Activated T-helper 1 cell treated with anti-CD3 and anti-CD28 coated beads, Interleukin-12 subunit alpha, Interleukin-12 subunit beta, Interleukin-2, Interleukin-4 antibody, amounts not matched to agents 30 ng/mL and 10 ng/mL and 1 ng/mL, durations not matched to agents 14 hours and 24 hours and 36 hours (primary cell): Measurements from ENCODE around the gene SART1. TPM values are rescaled to one million over a fixed set of nuclear protein-coding genes. Genes with fewer than 3 reads are reported as not detected.

ENCODE experiments used
- DNase-seq: peaks from one replicate; pipeline ENCODE4 v3.0.0; 2021; ENCODE audit warnings: low spot score
- H3K27ac Mint-ChIP-seq: one replicate; pipeline ENCODE4 v1.8.0; 2021; ENCODE audit warnings: mild to moderate bottlenecking, mixed read lengths
- H3K27me3 Mint-ChIP-seq: one replicate; pipeline ENCODE4 v1.8.0; 2022; ENCODE audit warnings: mild to moderate bottlenecking, moderate library complexity, mixed read lengths; ENCODE audit not compliant: insufficient read depth
- H3K36me3 Mint-ChIP-seq: one replicate; pipeline ENCODE4 v1.8.0; 2021; ENCODE audit warnings: low read depth, mixed read lengths
- H3K4me1 Mint-ChIP-seq: one replicate; pipeline ENCODE4 v1.8.0; 2021; ENCODE audit warnings: low read depth, mixed read lengths
- H3K4me3 Mint-ChIP-seq: one replicate; pipeline ENCODE4 v1.8.0; 2021; ENCODE audit warnings: mild to moderate bottlenecking, moderate library complexity, mixed read lengths
- H3K9me3 Mint-ChIP-seq: one replicate; pipeline ENCODE4 v1.8.0; 2021; ENCODE audit warnings: mixed read lengths
- intact Hi-C: fragments of 100-400 bp; cut with micrococcal nuclease; formaldehyde crosslinking; loops from one replicate; pipeline ENCODE4 v1.15.1; 2024
- total RNA-seq: library from RNA; stranded (reverse); gene quantifications from 2 replicates; pipeline ENCODE4 v1.2.3, GENCODE V29; 2022

Gene SART1
- total RNA-seq, 1 donor from 2014 or later, result 110 TPM

- Mint-ChIP-seq H3K36me3 (peaks cover 31% of the 10 kb centered on the region), H3K27me3 (no peaks in the 10 kb centered on the region), H3K27ac (peak overlapping the region; percentile 83), H3K9me3 (no peaks in the 10 kb centered on the region), H3K4me1 (peaks cover 17% of the 10 kb centered on the region), H3K4me3 (peak overlapping the region; percentile 94)
- intact Hi-C loops, result no loop called here
- no peak for DNase-seq
These were observed 41.1 kb upstream of the SART1 start for GRCh38 chr11:65920372-65920802.

GRCh38 chr11:65921033-65921555 is 40.4 kb upstream of the SART1 start:
- intact Hi-C loops, result no loop called here
- Mint-ChIP-seq H3K4me1 (peaks cover 17% of the 10 kb centered on the region), H3K27me3 (no peaks in the 10 kb centered on the region), H3K4me3 (peak overlapping the region; percentile 94), H3K27ac (no peak overlapping the region), H3K9me3 (no peaks in the 10 kb centered on the region), H3K36me3 (peaks cover 31% of the 10 kb centered on the region)
- no peak for DNase-seq

DNA sequence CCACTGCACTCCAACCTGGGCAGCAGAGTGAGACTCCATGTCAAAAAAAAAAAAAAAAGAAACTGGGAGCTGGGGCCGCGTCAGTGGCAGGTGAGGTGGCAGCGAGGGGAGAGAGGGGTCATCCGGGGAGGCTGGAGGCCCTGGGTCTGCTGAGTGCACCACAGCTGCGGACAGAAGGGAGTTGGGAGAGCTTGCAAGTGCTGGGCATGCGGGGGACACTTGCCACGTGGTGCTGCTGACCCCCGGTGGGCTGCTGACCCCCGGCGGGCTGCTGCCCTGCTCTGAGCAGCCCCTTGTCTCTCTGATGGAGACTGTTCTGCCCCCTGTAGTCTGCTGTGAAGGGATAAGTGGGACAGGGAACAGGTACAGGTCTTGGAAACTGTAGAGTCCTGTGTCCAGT is 39.7 kb upstream of the SART1 start:
- peak overlapping the region; percentile 9 for H3K27ac Mint-ChIP-seq
- H3K27me3 Mint-ChIP-seq, result no peaks in the 10 kb centered on the region
- peak overlapping the region; percentile 34 for H3K4me3 Mint-ChIP-seq
- peaks cover 10% of the 10 kb centered on the region for H3K4me1 Mint-ChIP-seq
- no peaks in the 10 kb centered on the region for H3K9me3 Mint-ChIP-seq
- DNase-seq, result no peak
- intact Hi-C loops, result no loop called here
- H3K36me3 Mint-ChIP-seq, result peaks cover 26% of the 10 kb centered on the region

- Mint-ChIP-seq H3K36me3 (peaks cover 22% of the 10 kb centered on the region), H3K4me3 (peak overlapping the region; percentile 34), H3K27me3 (no peaks in the 10 kb centered on the region), H3K9me3 (no peaks in the 10 kb centered on the region), H3K4me1 (peaks cover 12% of the 10 kb centered on the region), H3K27ac (no peak overlapping the region)
- intact Hi-C loops, result no loop called here
- no peak for DNase-seq
These were observed 39.0 kb upstream of the SART1 start for GRCh38 chr11:65922565-65922964.

GRCh38 chr11:65925397-65925796 is 36.1 kb upstream of the SART1 start:
- Mint-ChIP-seq H3K27me3 (no peaks in the 10 kb centered on the region), H3K27ac (no peak overlapping the region), H3K4me3 (no peak overlapping the region), H3K36me3 (peaks cover 19% of the 10 kb centered on the region), H3K4me1 (peaks cover 26% of the 10 kb centered on the region), H3K9me3 (no peaks in the 10 kb centered on the region)
- no peak for DNase-seq
- intact Hi-C loops, result no loop called here

DNA sequence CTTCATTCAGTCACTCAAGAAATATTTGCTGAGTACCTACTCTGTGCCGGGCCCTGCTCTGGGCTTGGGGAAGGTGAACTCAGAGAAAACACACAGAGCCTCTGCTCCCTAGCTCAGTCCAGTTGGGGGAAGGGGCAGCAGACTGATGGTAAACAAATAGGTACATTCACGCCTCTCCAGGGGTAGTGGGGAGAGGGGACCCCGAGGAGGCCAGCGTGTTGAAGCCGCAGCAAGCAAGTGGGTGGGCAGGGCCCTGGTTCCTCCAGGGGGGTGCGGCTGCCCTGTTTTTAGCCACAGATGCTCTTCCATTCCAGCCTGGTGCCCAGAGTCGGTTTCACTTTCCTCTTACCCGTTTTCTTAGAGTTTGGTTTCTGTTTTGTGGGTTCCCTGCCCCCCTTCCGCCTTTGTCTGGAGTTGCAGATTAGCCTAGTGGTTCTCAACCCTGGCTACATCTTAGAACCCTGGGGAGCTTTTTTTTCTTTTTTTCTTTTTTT is 33.6 kb upstream of the SART1 start:
- Mint-ChIP-seq H3K27me3 (peaks cover under 1% of the 10 kb centered on the region), H3K4me1 (peaks cover 40% of the 10 kb centered on the region), H3K27ac (peak overlapping the region; percentile 92), H3K36me3 (peaks cover 10% of the 10 kb centered on the region), H3K4me3 (peak overlapping the region; percentile 48), H3K9me3 (no peaks in the 10 kb centered on the region)
- peak; percentile 72 for DNase-seq
- intact Hi-C loops, result loop anchor here (1.0 to 2.0 kb wide), 5 partner anchors 9 to 61 kb away; partner anchors contain the start of genes C11orf68, DRAP1, FIBP and SART1

DNA sequence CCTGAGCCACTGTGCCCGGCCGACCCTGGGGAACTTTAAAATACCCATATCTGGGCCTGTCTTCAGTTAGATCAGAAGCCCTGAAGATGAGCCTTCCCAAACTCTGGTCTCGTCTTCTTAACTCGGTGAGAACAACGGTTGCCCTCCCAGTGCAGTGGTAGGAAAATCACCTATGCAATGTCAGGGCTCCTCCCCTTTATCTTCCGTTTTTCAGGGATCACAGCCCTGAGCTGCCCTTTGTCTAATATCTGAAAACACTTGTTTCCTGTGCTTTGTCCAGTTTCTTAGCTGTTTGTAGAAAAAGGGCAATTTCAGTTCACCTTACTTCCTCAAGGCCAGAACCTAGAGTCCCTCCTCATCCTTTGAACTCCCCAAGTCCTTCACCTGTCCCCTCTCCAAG is 32.9 kb upstream of the SART1 start:
- Mint-ChIP-seq H3K36me3 (peaks cover 3% of the 10 kb centered on the region), H3K4me1 (peaks cover 40% of the 10 kb centered on the region), H3K9me3 (no peaks in the 10 kb centered on the region), H3K27ac (peak overlapping the region; percentile 92), H3K4me3 (peak overlapping the region; percentile 48), H3K27me3 (peaks cover 2% of the 10 kb centered on the region)
- intact Hi-C loops, result loop anchor here (1.0 to 2.0 kb wide), 5 partner anchors 9 to 60 kb away; partner anchors contain the start of genes C11orf68, DRAP1, FIBP and SART1
- DNase-seq, result no peak

GRCh38 chr11:65931773-65932557 is 29.6 kb upstream of the SART1 start:
- peaks cover 2% of the 10 kb centered on the region for H3K27me3 Mint-ChIP-seq
- intact Hi-C loops, result no loop called here
- no peak for DNase-seq
- H3K27ac Mint-ChIP-seq, result peak overlapping the region; percentile 52
- H3K4me1 Mint-ChIP-seq, result peaks cover 39% of the 10 kb centered on the region
- H3K4me3 Mint-ChIP-seq, result no peak overlapping the region
- H3K9me3 Mint-ChIP-seq, result no peaks in the 10 kb centered on the region
- H3K36me3 Mint-ChIP-seq, result no peaks in the 10 kb centered on the region

DNA sequence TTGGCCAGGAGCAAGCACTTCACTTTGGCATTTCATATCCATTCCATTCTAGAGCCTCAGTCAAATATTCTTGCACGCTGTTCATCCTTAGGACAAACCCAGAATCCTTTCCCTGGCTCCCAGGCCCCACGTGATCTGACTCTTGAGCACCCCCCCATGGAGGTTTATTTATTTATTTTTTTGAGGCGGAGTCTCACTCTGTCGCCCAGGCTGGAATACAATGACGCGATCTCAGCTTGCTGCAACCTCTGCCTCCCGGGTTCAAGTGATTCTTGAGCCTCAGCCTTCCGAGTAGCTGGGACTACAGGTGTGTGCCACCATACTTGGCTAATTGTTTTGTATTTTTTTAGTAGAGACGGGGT is 29.0 kb upstream of the SART1 start:
- Mint-ChIP-seq H3K27me3 (peaks cover 5% of the 10 kb centered on the region), H3K9me3 (no peaks in the 10 kb centered on the region), H3K27ac (no peak overlapping the region), H3K4me3 (no peak overlapping the region), H3K4me1 (peaks cover 33% of the 10 kb centered on the region), H3K36me3 (no peaks in the 10 kb centered on the region)
- no peak for DNase-seq
- intact Hi-C loops, result no loop called here

DNA sequence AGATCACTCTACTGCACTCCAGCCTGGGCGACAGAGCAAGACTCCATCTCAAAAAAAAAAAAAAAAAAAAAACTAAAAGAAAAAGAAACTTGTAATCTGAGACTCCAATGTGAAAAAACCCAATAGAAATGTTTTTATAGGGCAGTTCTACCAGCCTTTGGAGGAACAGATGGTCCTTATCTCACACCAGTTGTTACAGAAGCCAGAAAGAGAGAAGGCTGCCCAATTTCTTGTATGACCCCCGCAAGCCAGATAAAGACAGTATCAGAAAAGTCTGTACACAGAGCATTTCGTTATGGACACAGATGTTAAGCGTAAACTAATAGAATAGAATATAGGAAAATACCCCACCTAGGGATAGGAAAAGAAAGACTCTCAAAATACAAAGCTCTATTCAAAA is 27.5 kb upstream of the SART1 start:
- DNase-seq, result no peak
- H3K4me3 Mint-ChIP-seq, result no peak overlapping the region
- H3K36me3 Mint-ChIP-seq, result no peaks in the 10 kb centered on the region
- peaks cover 18% of the 10 kb centered on the region for H3K4me1 Mint-ChIP-seq
- no peak overlapping the region for H3K27ac Mint-ChIP-seq
- intact Hi-C loops, result no loop called here
- peaks cover 5% of the 10 kb centered on the region for H3K27me3 Mint-ChIP-seq
- no peaks in the 10 kb centered on the region for H3K9me3 Mint-ChIP-seq

DNA sequence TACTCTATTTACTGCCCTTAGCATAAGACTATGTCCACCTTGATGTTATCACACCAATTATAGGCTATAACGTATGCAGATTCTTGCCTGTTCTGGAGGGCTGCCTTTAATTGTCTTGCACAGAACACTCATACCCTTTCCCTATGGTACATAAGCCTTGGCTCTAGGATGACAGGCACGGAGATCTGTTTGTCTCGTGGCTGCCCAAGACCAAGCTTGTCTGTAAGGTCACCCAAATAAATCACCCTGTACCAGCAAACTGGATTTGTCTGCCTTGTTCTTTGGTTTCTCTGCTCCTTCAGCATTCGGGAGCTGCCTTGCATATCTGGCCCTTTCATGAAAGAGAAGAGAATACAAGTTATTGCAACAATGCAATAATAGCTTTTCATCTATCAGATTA is 23.8 kb upstream of the SART1 start:
- no peaks in the 10 kb centered on the region for H3K9me3 Mint-ChIP-seq
- no peak overlapping the region for H3K27ac Mint-ChIP-seq
- DNase-seq, result no peak
- peaks cover 10% of the 10 kb centered on the region for H3K27me3 Mint-ChIP-seq
- peaks cover 4% of the 10 kb centered on the region for H3K4me1 Mint-ChIP-seq
- no peaks in the 10 kb centered on the region for H3K36me3 Mint-ChIP-seq
- intact Hi-C loops, result no loop called here
- no peak overlapping the region for H3K4me3 Mint-ChIP-seq

DNA sequence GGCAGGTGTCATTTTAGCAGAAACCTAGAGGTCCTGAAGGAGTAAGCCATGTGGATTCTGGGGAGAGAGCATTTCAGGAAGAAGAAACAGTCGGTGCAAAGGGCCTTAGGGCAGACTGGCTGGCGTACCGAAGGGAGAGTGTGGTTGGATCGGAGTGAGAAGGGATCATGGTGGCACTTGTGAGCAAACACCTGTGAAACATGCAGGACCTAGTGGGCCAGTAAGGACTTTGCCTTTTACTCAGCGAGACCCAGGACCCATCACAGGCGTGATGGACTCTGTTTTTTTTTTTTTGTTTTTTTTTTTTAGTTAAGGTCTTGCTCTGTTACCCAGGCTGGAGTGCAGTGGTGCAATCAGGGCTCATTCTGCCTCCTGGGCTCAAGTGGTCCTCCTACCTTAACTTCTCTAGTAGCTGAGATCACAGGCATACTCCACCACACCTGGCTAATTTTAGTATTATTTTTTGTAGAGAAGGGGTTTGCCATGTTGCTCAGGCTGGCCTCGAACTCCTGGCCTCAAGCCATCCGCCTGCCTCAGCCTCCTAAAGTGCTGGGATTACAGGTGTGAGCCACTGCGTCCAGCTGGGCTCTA is 19.7 kb upstream of the SART1 start:
- H3K4me3 Mint-ChIP-seq, result no peak overlapping the region

DNA sequence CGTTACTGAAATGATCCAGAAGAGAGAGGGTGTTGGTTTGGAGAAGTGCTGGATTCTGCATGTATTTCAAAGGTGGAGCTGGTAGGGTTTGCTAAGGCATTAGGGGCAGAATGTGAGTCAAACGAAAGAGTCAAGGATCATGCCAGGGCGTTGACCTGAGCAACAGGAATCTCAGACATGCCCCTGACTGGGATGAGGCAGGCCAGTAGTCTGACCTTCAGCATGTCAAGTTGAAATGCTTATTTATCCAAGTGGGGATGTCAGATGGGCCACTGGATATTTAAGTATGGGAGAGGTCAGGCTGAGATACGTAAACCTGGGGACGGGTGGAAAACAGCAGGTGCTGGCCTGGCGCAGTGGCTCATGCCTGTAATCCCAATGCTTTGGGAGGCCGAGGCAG is 19.0 kb upstream of the SART1 start:
- DNase-seq, result no peak
- H3K9me3 Mint-ChIP-seq, result no peaks in the 10 kb centered on the region
- no peak overlapping the region for H3K27ac Mint-ChIP-seq
- peaks cover 4% of the 10 kb centered on the region for H3K4me1 Mint-ChIP-seq
- intact Hi-C loops, result no loop called here
- H3K36me3 Mint-ChIP-seq, result no peaks in the 10 kb centered on the region
- peaks cover 6% of the 10 kb centered on the region for H3K27me3 Mint-ChIP-seq
- no peak overlapping the region for H3K4me3 Mint-ChIP-seq

More for the DNA sequence above, 19.7 kb upstream of the SART1 start:
- Mint-ChIP-seq H3K36me3 (no peaks in the 10 kb centered on the region), H3K9me3 (no peaks in the 10 kb centered on the region), H3K27ac (peak overlapping the region; percentile 11), H3K4me1 (peaks cover 4% of the 10 kb centered on the region), H3K27me3 (peaks cover 9% of the 10 kb centered on the region)
- intact Hi-C loops, result no loop called here
- no peak for DNase-seq
